Measurements from ENCODE around the gene TFDP2.

TFDP2 gene

DNA sequence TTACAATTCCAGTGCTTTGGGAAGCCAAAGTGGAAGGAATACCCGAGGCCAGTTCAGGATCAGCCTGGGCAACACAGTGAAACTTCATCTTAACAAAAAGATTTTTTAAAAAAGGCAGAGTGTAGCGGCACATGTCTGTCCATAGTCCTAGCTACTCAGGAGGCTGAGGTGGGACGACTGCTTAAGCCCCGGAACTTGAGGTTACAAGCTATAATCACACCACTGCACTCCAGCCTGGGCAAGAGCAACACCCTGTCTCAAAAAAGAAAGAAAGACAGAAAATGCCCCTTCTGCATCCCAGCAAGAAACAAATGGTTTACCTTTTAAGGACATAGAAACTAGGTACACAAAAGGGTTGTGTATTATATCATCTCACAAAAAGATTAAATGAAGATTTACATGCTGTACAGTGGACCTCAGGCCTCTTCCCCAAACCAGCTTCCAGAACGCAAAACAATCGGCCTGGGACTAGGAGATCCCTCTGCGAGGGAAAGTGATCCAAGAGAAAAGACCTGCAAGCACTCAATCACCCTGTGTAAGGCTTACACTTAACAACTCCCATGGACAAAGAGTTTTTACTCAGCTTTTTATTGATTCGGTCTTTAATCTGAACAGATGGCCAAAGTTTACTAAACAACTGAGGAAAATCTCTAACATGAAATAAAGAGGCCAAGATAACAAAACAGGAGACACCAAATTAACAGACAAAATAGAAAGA, 21.2 kb downstream of the TFDP2 start:
- Histone ChIP-seq H3K36me3 (ENCODE audit: control insufficient read depth in 1 of 2, insufficient read depth in 2 of 2, low read length in 2 of 2) (no peaks in the 10 kb centered on the region), H3K9ac (ENCODE audit: low read length) (no peak overlapping the region), H3K4ac (ENCODE audit: low read depth, low read length) (no peak overlapping the region), H3K27me3 (ENCODE audit: insufficient read depth, low read length) (no peaks in the 10 kb centered on the region), H3K79me2 (ENCODE audit: control insufficient read depth, insufficient read depth, low read length, poor library complexity) (no peaks in the 10 kb centered on the region), H2BK12ac (ENCODE audit: low read length) (no peak overlapping the region), H4K91ac (ENCODE audit: low read depth, low read length) (no peak overlapping the region), H3K79me1 (ENCODE audit: low read length) (no peaks in the 10 kb centered on the region), H3K4me1 (ENCODE audit: control insufficient read depth in 1 of 2, insufficient read depth in 2 of 2, low read length in 2 of 2) (no peaks in the 10 kb centered on the region), H4K8ac (ENCODE audit: low read depth, low read length) (no peak overlapping the region), H3K9me3 (ENCODE audit: insufficient read depth, low read depth, low read length) (no peaks in the 10 kb centered on the region), H2AFZ (ENCODE audit: insufficient read depth, low read length, poor library complexity) (no peak overlapping the region), H4K12ac (ENCODE audit: low read depth, low read length) (no peak overlapping the region), H2BK120ac (ENCODE audit: insufficient read depth, low read length, poor library complexity) (no peak overlapping the region), H3K14ac (ENCODE audit: low read length) (no peak overlapping the region), H3K4me2 (ENCODE audit: low read length) (no peak overlapping the region), H2AK5ac (ENCODE audit: low read length) (no peak overlapping the region), H3K4me3 (ENCODE audit: low read depth, low read length) (no peak overlapping the region), H3K18ac (ENCODE audit: low read length) (no peak overlapping the region), H3K23ac (ENCODE audit: low read length) (no peak overlapping the region), H3K27ac (ENCODE audit: low read depth, low read length) (no peak overlapping the region), H2BK5ac (ENCODE audit: low read depth, low read length, poor library complexity) (no peak overlapping the region)
- no CpG with 5 or more reads among the region's 8 CpGs for WGBS (ENCODE audit: extremely low coverage, insufficient coverage, insufficient read length)
- no peak for DNase-seq

DNA sequence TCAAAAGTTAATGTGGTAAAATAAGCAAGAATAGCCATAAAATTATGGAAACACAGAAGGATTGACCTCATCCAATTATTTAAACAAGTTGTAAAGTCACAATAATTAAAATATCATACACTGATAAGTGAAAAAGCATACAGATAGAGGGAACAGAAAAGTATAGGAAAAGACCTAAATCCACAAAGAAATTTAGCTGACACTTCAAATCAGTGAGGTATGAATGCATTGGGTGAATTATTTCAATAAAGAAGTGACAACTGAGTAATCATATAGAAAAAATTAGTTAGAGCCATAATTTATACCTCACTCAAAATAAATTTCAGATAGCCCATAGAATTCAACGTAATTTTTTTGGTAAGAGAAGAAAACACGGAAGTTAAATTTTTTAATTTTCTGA, 25.1 kb downstream of the TFDP2 start:
- Histone ChIP-seq H3K79me2 (ENCODE audit: control insufficient read depth, insufficient read depth, low read length, poor library complexity) (no peaks in the 10 kb centered on the region), H3K27me3 (ENCODE audit: insufficient read depth, low read length) (no peaks in the 10 kb centered on the region), H3K4ac (ENCODE audit: low read depth, low read length) (no peak overlapping the region), H3K18ac (ENCODE audit: low read length) (no peak overlapping the region), H2AK5ac (ENCODE audit: low read length) (no peak overlapping the region), H2BK120ac (ENCODE audit: insufficient read depth, low read length, poor library complexity) (no peak overlapping the region), H3K23ac (ENCODE audit: low read length) (no peak overlapping the region), H3K9me3 (ENCODE audit: insufficient read depth, low read depth, low read length) (no peaks in the 10 kb centered on the region), H3K27ac (ENCODE audit: low read depth, low read length) (no peak overlapping the region), H3K36me3 (ENCODE audit: control insufficient read depth in 1 of 2, insufficient read depth in 2 of 2, low read length in 2 of 2) (no peaks in the 10 kb centered on the region), H3K4me2 (ENCODE audit: low read length) (no peak overlapping the region), H4K12ac (ENCODE audit: low read depth, low read length) (no peak overlapping the region), H2BK5ac (ENCODE audit: low read depth, low read length, poor library complexity) (no peak overlapping the region), H4K91ac (ENCODE audit: low read depth, low read length) (no peak overlapping the region), H3K79me1 (ENCODE audit: low read length) (no peaks in the 10 kb centered on the region), H3K4me3 (ENCODE audit: low read depth, low read length) (no peak overlapping the region), H2BK12ac (ENCODE audit: low read length) (no peak overlapping the region), H4K8ac (ENCODE audit: low read depth, low read length) (no peak overlapping the region), H2AFZ (ENCODE audit: insufficient read depth, low read length, poor library complexity) (no peak overlapping the region), H3K9ac (ENCODE audit: low read length) (no peak overlapping the region), H3K4me1 (ENCODE audit: control insufficient read depth in 1 of 2, insufficient read depth in 2 of 2, low read length in 2 of 2) (no peaks in the 10 kb centered on the region), H3K14ac (ENCODE audit: low read length) (no peak overlapping the region)
- WGBS (ENCODE audit: extremely low coverage, insufficient coverage, insufficient read length), result no CpG with 5 or more reads among the region's 2 CpGs
- no peak for DNase-seq

DNA sequence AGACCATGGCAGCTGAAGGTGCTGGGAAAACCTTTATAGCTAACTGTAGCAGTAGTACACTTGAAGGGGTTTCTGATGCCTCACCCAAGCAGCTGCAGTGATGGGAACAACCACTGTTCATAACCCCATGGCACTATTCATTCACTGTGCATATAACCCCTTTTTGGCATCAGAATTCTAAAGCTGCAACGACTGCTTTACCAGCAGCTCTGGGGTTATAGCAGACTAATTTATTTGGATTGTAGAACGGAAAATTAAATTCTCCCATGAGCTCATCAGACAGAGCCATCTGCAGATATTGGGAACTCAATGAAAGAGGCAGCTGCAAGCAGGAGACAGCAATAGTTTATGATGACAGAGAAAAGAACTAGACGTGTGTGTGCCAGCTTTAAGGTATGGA, 28.6 kb downstream of the TFDP2 start:
- Histone ChIP-seq H4K91ac (ENCODE audit: low read depth, low read length) (no peak overlapping the region), H3K4me1 (ENCODE audit: control insufficient read depth in 1 of 2, insufficient read depth in 2 of 2, low read length in 2 of 2) (peaks cover 8 to 10% of the 10 kb centered on the region in 2 experiments), H2BK12ac (ENCODE audit: low read length) (no peak overlapping the region), H3K23ac (ENCODE audit: low read length) (no peak overlapping the region), H3K79me2 (ENCODE audit: control insufficient read depth, insufficient read depth, low read length, poor library complexity) (no peaks in the 10 kb centered on the region), H3K27me3 (ENCODE audit: insufficient read depth, low read length) (no peaks in the 10 kb centered on the region), H4K12ac (ENCODE audit: low read depth, low read length) (no peak overlapping the region), H2BK120ac (ENCODE audit: insufficient read depth, low read length, poor library complexity) (no peak overlapping the region), H3K4me2 (ENCODE audit: low read length) (no peak overlapping the region), H3K4me3 (ENCODE audit: low read depth, low read length) (no peak overlapping the region), H3K14ac (ENCODE audit: low read length) (no peak overlapping the region), H2AK5ac (ENCODE audit: low read length) (no peak overlapping the region), H3K27ac (ENCODE audit: low read depth, low read length) (no peak overlapping the region), H4K8ac (ENCODE audit: low read depth, low read length) (no peak overlapping the region), H3K4ac (ENCODE audit: low read depth, low read length) (no peak overlapping the region), H2AFZ (ENCODE audit: insufficient read depth, low read length, poor library complexity) (no peak overlapping the region), H2BK5ac (ENCODE audit: low read depth, low read length, poor library complexity) (no peak overlapping the region), H3K18ac (ENCODE audit: low read length) (no peak overlapping the region), H3K36me3 (ENCODE audit: control insufficient read depth in 1 of 2, insufficient read depth in 2 of 2, low read length in 2 of 2) (no peaks in the 10 kb centered on the region), H3K9ac (ENCODE audit: low read length) (no peak overlapping the region), H3K79me1 (ENCODE audit: low read length) (no peaks in the 10 kb centered on the region), H3K9me3 (ENCODE audit: insufficient read depth, low read depth, low read length) (no peaks in the 10 kb centered on the region)
- WGBS (ENCODE audit: extremely low coverage, insufficient coverage, insufficient read length), result no CpG with 5 or more reads among the region's 3 CpGs
- DNase-seq, result no peak

DNA sequence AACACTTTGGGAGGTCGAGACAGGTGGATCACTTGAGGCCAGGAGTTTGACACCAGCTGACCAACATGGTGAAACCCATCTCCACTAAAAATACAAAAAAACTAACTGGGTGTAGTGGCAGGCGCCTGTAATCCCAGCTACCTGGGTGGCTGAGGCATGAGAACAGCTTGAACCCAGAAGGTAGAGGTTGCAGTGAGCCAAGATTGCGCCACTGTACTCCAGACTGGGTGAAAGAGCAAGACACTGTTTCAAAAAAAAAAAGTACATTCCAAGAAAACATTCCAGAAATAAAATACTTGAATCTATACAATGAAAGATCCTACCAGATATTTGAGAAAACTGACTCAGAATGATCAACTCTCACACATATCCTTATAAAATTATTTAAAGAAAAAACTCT, 30.4 kb downstream of the TFDP2 start:
- Histone ChIP-seq H2BK5ac (ENCODE audit: low read depth, low read length, poor library complexity) (peak overlapping the region; percentile 31), H3K9me3 (ENCODE audit: insufficient read depth, low read depth, low read length) (no peaks in the 10 kb centered on the region), H3K14ac (ENCODE audit: low read length) (no peak overlapping the region), H4K12ac (ENCODE audit: low read depth, low read length) (no peak overlapping the region), H3K36me3 (ENCODE audit: control insufficient read depth in 1 of 2, insufficient read depth in 2 of 2, low read length in 2 of 2) (no peaks in the 10 kb centered on the region), H3K4me3 (ENCODE audit: low read depth, low read length) (no peak overlapping the region), H2BK120ac (ENCODE audit: insufficient read depth, low read length, poor library complexity) (no peak overlapping the region), H2BK12ac (ENCODE audit: low read length) (peak overlapping the region; percentile 14), H4K91ac (ENCODE audit: low read depth, low read length) (no peak overlapping the region), H2AK5ac (ENCODE audit: low read length) (no peak overlapping the region), H3K4me2 (ENCODE audit: low read length) (no peak overlapping the region), H4K8ac (ENCODE audit: low read depth, low read length) (no peak overlapping the region), H3K79me1 (ENCODE audit: low read length) (no peaks in the 10 kb centered on the region), H3K23ac (ENCODE audit: low read length) (no peak overlapping the region), H3K18ac (ENCODE audit: low read length) (no peak overlapping the region), H2AFZ (ENCODE audit: insufficient read depth, low read length, poor library complexity) (no peak overlapping the region), H3K9ac (ENCODE audit: low read length) (no peak overlapping the region), H3K4ac (ENCODE audit: low read depth, low read length) (no peak overlapping the region), H3K27ac (ENCODE audit: low read depth, low read length) (no peak overlapping the region), H3K79me2 (ENCODE audit: control insufficient read depth, insufficient read depth, low read length, poor library complexity) (no peaks in the 10 kb centered on the region), H3K4me1 (ENCODE audit: control insufficient read depth in 1 of 2, insufficient read depth in 2 of 2, low read length in 2 of 2) (peaks cover 8 to 10% of the 10 kb centered on the region in 2 experiments), H3K27me3 (ENCODE audit: insufficient read depth, low read length) (no peaks in the 10 kb centered on the region)
- no CpG with 5 or more reads among the region's 3 CpGs for WGBS (ENCODE audit: extremely low coverage, insufficient coverage, insufficient read length)
- peak; percentile 58 to 70 for DNase-seq
